Smooth muscle cell (in vitro differentiated cells): ENCODE data around the gene SCAPER. TPM values are rescaled to one million over a fixed set of nuclear protein-coding genes. Genes with fewer than 3 reads are reported as not detected.

Experiments
- DNase-seq: peaks from one replicate; lab custom pipeline; 2025; ENCODE audit not compliant: unreplicated experiment; lab: John Stamatoyannopoulos, UW
- H2AFZ ChIP-seq: fragments of 200-600 bp; sonication (generic); 2 replicates; pipeline ENCODE4 v1.6.0; 2016; ENCODE audit warnings: antibody characterized with exemption, low read depth, mild to moderate bottlenecking
- H3F3A ChIP-seq: fragments of 200-600 bp; sonication (generic); 2 replicates; pipeline ENCODE4 v1.6.0; 2017; ENCODE audit warnings: antibody characterized with exemption, low read depth
- H3K27ac ChIP-seq: fragments of 200-600 bp; sonication (generic); 2 replicates; pipeline ENCODE4 v1.5.1; 2016; ENCODE audit warnings: low read depth, mild to moderate bottlenecking
- H3K27me3 ChIP-seq: fragments of 200-600 bp; sonication (generic); 2 replicates; pipeline ENCODE4 v1.6.1; 2016; ENCODE audit warnings: low read depth, mild to moderate bottlenecking
- H3K36me3 ChIP-seq: fragments of 200-600 bp; sonication (generic); 2 replicates; pipeline ENCODE4 v1.5.1; 2016; ENCODE audit warnings: low read depth
- H3K4me1 ChIP-seq: fragments of 200-600 bp; sonication (generic); 2 replicates; pipeline ENCODE4 v1.5.1; 2016; ENCODE audit warnings: low read depth
- H3K4me2 ChIP-seq: fragments of 200-600 bp; sonication (generic); 2 replicates; pipeline ENCODE4 v1.6.0; 2016; ENCODE audit warnings: mild to moderate bottlenecking
- H3K4me3 ChIP-seq: fragments of 200-600 bp; sonication (generic); 2 replicates; pipeline ENCODE4 v1.5.1; 2016; ENCODE audit warnings: mild to moderate bottlenecking
- H3K79me2 ChIP-seq: fragments of 200-600 bp; sonication (generic); 2 replicates; pipeline ENCODE4 v1.6.0; 2016; ENCODE audit warnings: low read depth, mild to moderate bottlenecking
- H3K9ac ChIP-seq: fragments of 200-600 bp; sonication (generic); 2 replicates; pipeline ENCODE4 v1.6.0; 2016; ENCODE audit warnings: low read depth
- H3K9me3 ChIP-seq: fragments of 200-600 bp; sonication (generic); replicated peaks from 2 replicates; pipeline ENCODE4 v1.5.1; 2016; ENCODE audit warnings: low read depth
- H4K20me1 ChIP-seq: fragments of 200-600 bp; sonication (generic); 2 replicates; pipeline ENCODE4 v1.6.0; 2016; ENCODE audit warnings: low read depth
- CTCF ChIP-seq: fragments of 200-600 bp; sonication (generic); IDR thresholded peaks from 2 replicates; pipeline ENCODE4 v1.5.1; 2017; ENCODE audit warnings: borderline replicate concordance, mild to moderate bottlenecking, antibody characterized with exemption; ENCODE audit not compliant: insufficient read depth, poor library complexity, severe bottlenecking
- WGBS: methylation state at CpG from one replicate; pipeline ENCODE4 v1.1.7; 2016; ENCODE audit warnings: low lambda C conversion rate; 5-methylcytosine and 5-hydroxymethylcytosine counted together
- polyA plus RNA-seq: library from polyadenylated mRNA; unstranded; fragments of >200 nt; fragmentation: Nextera tagmentation; extraction: Ambion mirVana; gene quantifications from 2 replicates; pipeline ENCODE4 v1.2.1, GENCODE V29; 2016
- total RNA-seq: library from RNA; depleted of rRNA; stranded (reverse); fragments of >200 nt; gene quantifications from 2 replicates; pipeline ENCODE4 v1.2.3, GENCODE V29; 2014

The SCAPER gene
- total and polyA plus RNA-seq, 2 experiments from 2014 or later: 6.6 to 34.3 TPM

DNA sequence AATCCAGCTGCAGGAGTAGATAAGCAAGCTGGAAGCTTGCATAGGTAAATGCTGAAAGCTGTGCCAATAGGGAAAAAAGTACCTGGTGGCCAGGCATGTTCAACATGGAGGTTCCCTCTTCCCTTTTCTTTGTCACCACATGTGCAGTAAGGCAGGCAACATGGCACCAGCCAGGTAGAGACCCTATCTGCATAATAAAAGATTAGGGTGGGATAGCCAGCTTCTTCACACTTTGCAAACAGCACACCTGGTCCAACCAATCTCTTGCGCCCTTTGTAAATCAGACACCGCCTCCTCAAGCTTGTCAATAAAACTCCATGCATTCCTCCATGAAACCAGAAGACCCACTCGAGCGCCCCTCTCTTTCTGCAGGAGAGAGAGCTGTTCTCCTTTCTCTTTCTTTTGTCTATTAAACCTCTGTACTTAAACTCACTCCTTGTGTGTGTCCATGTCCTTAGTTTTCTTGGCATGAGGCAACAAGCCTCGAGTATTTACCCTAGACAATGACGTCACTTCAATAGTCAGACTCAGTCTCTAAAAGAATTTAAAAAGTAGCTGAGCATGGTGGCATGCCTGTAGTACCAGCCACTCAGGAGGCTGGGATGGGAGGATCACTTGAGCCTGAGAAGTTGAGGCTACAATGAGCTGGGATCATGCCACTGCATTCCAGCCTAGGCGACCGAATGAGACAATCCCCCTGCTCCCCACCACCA, 256.3 kb downstream of the SCAPER start:
- Histone ChIP-seq H3K27me3 (no peaks in the 10 kb centered on the region), H3K4me1 (peaks cover 7% of the 10 kb centered on the region), H3K9ac (no peak overlapping the region), H3K4me3 (no peak overlapping the region), H3F3A (no peaks in the 10 kb centered on the region), H4K20me1 (no peaks in the 10 kb centered on the region), H2AFZ (no peak overlapping the region), H3K79me2 (no peaks in the 10 kb centered on the region), H3K27ac (no peak overlapping the region), H3K9me3 (no peaks in the 10 kb centered on the region), H3K36me3 (peaks cover 8% of the 10 kb centered on the region), H3K4me2 (no peak overlapping the region)
- WGBS: 90% methylated on average over 8 of the region's 8 CpGs
- no peak for TF ChIP-seq CTCF
- DNase-seq: no peak

DNA sequence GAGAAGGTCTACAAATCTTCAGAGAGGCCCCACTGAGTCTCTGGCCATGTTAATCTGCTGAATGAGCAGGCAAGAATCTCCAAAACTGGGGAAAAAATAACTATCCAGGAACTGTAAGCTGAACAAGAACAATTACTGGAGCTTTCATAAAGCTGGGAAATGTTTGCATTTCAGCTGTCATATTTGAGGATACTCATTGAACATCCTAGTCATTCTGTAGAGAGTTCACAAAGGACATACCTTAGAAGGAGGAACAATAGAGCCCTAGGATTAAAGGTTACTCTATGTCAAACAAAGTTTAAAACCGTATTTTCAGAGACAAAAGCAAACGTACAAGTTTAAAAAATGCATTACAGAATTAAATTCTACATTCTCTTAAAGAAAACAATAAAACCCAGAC, 257.5 kb downstream of the SCAPER start:
- no peak for DNase-seq
- TF ChIP-seq CTCF: no peak

DNA sequence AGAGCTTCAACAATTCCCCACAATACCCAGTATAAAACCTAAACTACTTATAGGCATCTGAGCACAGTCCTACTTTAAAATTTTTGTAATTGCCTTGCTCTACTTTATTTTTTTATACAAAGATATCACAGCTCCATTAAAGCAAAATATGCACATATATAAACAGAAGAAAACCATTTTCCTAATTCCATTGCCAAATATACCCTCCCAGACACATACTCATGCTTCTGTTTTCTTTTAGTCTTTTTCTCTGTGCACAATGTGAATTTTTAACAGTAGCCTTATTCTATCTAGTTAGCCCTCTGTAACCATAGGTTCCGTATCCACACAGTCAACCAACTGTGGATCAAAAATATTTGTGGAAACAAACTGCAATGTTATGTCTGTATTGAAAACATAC, 260.5 kb downstream of the SCAPER start:
- Histone ChIP-seq H3K4me2 (no peak overlapping the region), H3K79me2 (no peaks in the 10 kb centered on the region), H3K9me3 (no peaks in the 10 kb centered on the region), H3F3A (no peaks in the 10 kb centered on the region), H3K27me3 (no peaks in the 10 kb centered on the region), H3K36me3 (peaks cover 8% of the 10 kb centered on the region), H2AFZ (no peak overlapping the region), H3K4me1 (peaks cover 7% of the 10 kb centered on the region), H4K20me1 (no peaks in the 10 kb centered on the region), H3K27ac (no peak overlapping the region), H3K4me3 (no peak overlapping the region), H3K9ac (no peak overlapping the region)
- no peak for DNase-seq
- no peak for TF ChIP-seq CTCF
- WGBS: 97% methylated on average over 1 of the region's 1 CpG

More for the DNA sequence above, 257.5 kb downstream of the SCAPER start:
- no peaks in the 10 kb centered on the region for H3K27me3 ChIP-seq
- no peak overlapping the region for H3K4me2 ChIP-seq
- WGBS: 90% methylated on average over 2 of the region's 2 CpGs
- H3K4me1 ChIP-seq: peaks cover 7% of the 10 kb centered on the region
- no peaks in the 10 kb centered on the region for H3F3A ChIP-seq
- H3K4me3 ChIP-seq: no peak overlapping the region
- no peak overlapping the region for H3K9ac ChIP-seq
- H3K36me3 ChIP-seq: peaks cover 8% of the 10 kb centered on the region
- H3K79me2 ChIP-seq: no peaks in the 10 kb centered on the region
- H2AFZ ChIP-seq: no peak overlapping the region
- no peaks in the 10 kb centered on the region for H3K9me3 ChIP-seq
- no peaks in the 10 kb centered on the region for H4K20me1 ChIP-seq
- no peak overlapping the region for H3K27ac ChIP-seq

- Histone ChIP-seq H3K4me3 (no peak overlapping the region), H3K27ac (no peak overlapping the region), H3K27me3 (no peaks in the 10 kb centered on the region), H2AFZ (no peak overlapping the region), H3K9me3 (no peaks in the 10 kb centered on the region), H3K9ac (no peak overlapping the region), H3F3A (no peaks in the 10 kb centered on the region), H3K4me2 (no peak overlapping the region), H3K36me3 (no peaks in the 10 kb centered on the region), H3K79me2 (no peaks in the 10 kb centered on the region), H4K20me1 (no peaks in the 10 kb centered on the region), H3K4me1 (peaks cover 4% of the 10 kb centered on the region)
- no peak for DNase-seq
- peak; percentile 11 for TF ChIP-seq CTCF
Measured at GRCh38 chr15:76642671-76643070, 262.5 kb downstream of the SCAPER start.
